K562 (cell line): Measurements from ENCODE around the gene ANAPC4. TPM values are rescaled to one million over a fixed set of nuclear protein-coding genes. Genes with fewer than 3 reads are reported as not detected.
A peak's percentile ranks its signal among the peaks of the same experiment; 100 is the strongest.

Experiments
- ATAC-seq: fragments of 200-7000 bp; cut with Tn5 transposase; 3 replicates; pipeline ENCODE4 v1.9.1; 2020; ENCODE audit warnings: moderate library complexity
- BruUV-seq: library from RNA; stranded (reverse); fragments of 400-500 nt; replicated peaks from 2 replicates; lab custom pipeline; 2021; lab: Mats Ljungman, UMichigan
- CTCF ChIA-PET: fragments of 300-600 bp; formaldehyde crosslinking; extraction: SDS; loops from one replicate; lab custom pipeline; 2021; ENCODE audit warnings: low intra/inter-chr PET ratio; lab: Yijun Ruan, JAX
- POLR2A ChIA-PET: fragments of 300-600, 350-650 bp; sonication (Branson Sonifier 250); formaldehyde crosslinking; extraction: SDS; loops from one replicate; lab custom pipeline; 2021; ENCODE audit warnings: antibody characterized with exemption, inconsistent platforms; lab: Yijun Ruan, JAX
- DNase-seq, 4 experiments: peaks; one replicate each; pipeline versions ENCODE4 v3.0.0 to v3.0.0-alpha.2; 2011 to 2018; ENCODE audit warnings: low spot score in 3 of 4, mixed read lengths in 3 of 4; ENCODE audit errors: extremely low read depth in 1 of 4
- FAIRE-seq: peaks from 2 replicates; lab custom pipeline; 2011; peaks lifted over from hg19 to GRCh38; lab: Jason Lieb, UNC
- H2AFZ ChIP-seq: 2 replicates; pipeline ENCODE4 v1.6.0; 2011; ENCODE audit warnings: low read depth, low read length, control low read depth, inconsistent platforms
- H3K27ac ChIP-seq: fragments of 200-600 bp; 3 replicates; pipeline ENCODE4 v1.8.0; 2011; ENCODE audit warnings: low read depth, mild to moderate bottlenecking, control low read depth, inconsistent platforms, low read length, moderate library complexity, mixed read lengths; ENCODE audit errors: extremely low read depth
- H3K27me3 ChIP-seq, 2 experiments: fragments of 300-600 bp in 1 of 2; 2 replicates in 1 of 2; 3 replicates in 1 of 2; pipeline versions ENCODE4 v1.6.0 to v1.8.0; 2011; ENCODE audit warnings: inconsistent platforms in 2 of 2, low read length in 2 of 2, mild to moderate bottlenecking in 1 of 2, mixed read lengths in 1 of 2, moderate library complexity in 1 of 2; ENCODE audit not compliant: control insufficient read depth in 2 of 2, insufficient read depth in 2 of 2
- H3K36me3 ChIP-seq: fragments of 300-600 bp; 3 replicates; pipeline ENCODE4 v1.8.0; 2011; ENCODE audit warnings: mild to moderate bottlenecking, low read length, inconsistent platforms; ENCODE audit not compliant: control insufficient read depth, insufficient read depth
- H3K4me1 ChIP-seq, 2 experiments: fragments of 200-600 bp in 1 of 2; replicated peaks in 1 of 2; 2 replicates in 1 of 2; 3 replicates in 1 of 2; pipeline versions ENCODE4 v1.5.1 to v1.8.0; 2011; ENCODE audit warnings: inconsistent platforms in 2 of 2, low read length in 2 of 2, mild to moderate bottlenecking in 1 of 2, mixed read lengths in 1 of 2, moderate library complexity in 1 of 2; ENCODE audit not compliant: control insufficient read depth in 2 of 2, insufficient read depth in 2 of 2
- H3K4me2 ChIP-seq: 2 replicates; pipeline ENCODE4 v1.6.1; 2011; ENCODE audit warnings: low read length, control low read depth, inconsistent platforms, mixed read lengths; ENCODE audit not compliant: insufficient read depth
- H3K4me3 ChIP-seq: fragments of 200-600 bp; sonication (generic), shearing (Covaris generic); 2 replicates; pipeline ENCODE4 v1.5.1; 2016; ENCODE audit warnings: control low read depth, inconsistent platforms
- H3K79me2 ChIP-seq: fragments of 200-600 bp; 3 replicates; pipeline ENCODE4 v1.8.0; 2011; ENCODE audit warnings: low read length, inconsistent platforms; ENCODE audit not compliant: control insufficient read depth, insufficient read depth
- H3K9ac ChIP-seq, 2 experiments: 2 replicates each; pipeline versions ENCODE4 v1.6.0 to v1.6.1; 2011; ENCODE audit warnings: low read depth in 2 of 2, low read length in 2 of 2, control low read depth in 1 of 2, inconsistent platforms in 1 of 2, mild to moderate bottlenecking in 1 of 2, mixed read lengths in 1 of 2; ENCODE audit not compliant: insufficient read depth in 1 of 2
- H3K9me1 ChIP-seq: one replicate; pipeline ENCODE4 v1.6.0; 2011; ENCODE audit warnings: inconsistent platforms, mild to moderate bottlenecking, low read length, moderate library complexity; ENCODE audit not compliant: control insufficient read depth, insufficient read depth
- H3K9me3 ChIP-seq: replicated peaks from 2 replicates; pipeline ENCODE4 v1.5.1; 2011; ENCODE audit warnings: low read depth, low read length, inconsistent platforms; ENCODE audit not compliant: control insufficient read depth, insufficient read depth
- H4K20me1 ChIP-seq: replicated peaks from 2 replicates; pipeline ENCODE4 v1.6.1; 2011; ENCODE audit warnings: low read length, inconsistent platforms, mixed read lengths; ENCODE audit not compliant: control insufficient read depth, insufficient read depth
- C11orf30 ChIP-seq: fragments of 450-650 bp; IDR thresholded peaks from 2 replicates; pipeline ENCODE4 v1.6.1; 2016; ENCODE audit warnings: low read depth, mild to moderate bottlenecking
- HNRNPL ChIP-seq: fragments of 200-400 bp; formaldehyde crosslinking; IDR thresholded peaks from 2 replicates; pipeline ENCODE4 v1.6.1; 2017; ENCODE audit warnings: low read depth, mild to moderate bottlenecking, low read length
- MAFG ChIP-seq: fragments of 450-650 bp; conservative IDR thresholded peaks from 2 replicates; pipeline ENCODE4 v1.6.1; 2016; ENCODE audit warnings: missing genetic modification characterization, missing compliant biosample characterization
- NFE2 ChIP-seq: IDR thresholded peaks from 2 replicates; pipeline ENCODE4 v1.6.1; 2014; ENCODE audit warnings: antibody characterized with exemption, low read depth
- NFXL1 ChIP-seq: fragments of 450-650 bp; formaldehyde crosslinking; IDR thresholded peaks from 2 replicates; pipeline ENCODE4 v1.4.0; 2021; ENCODE audit warnings: mild to moderate bottlenecking
- ZNF347 ChIP-seq: fragments of 450-650 bp; formaldehyde crosslinking; IDR thresholded peaks from 2 replicates; pipeline ENCODE4 v1.4.0; 2020; ENCODE audit warnings: low read depth, mild to moderate bottlenecking, moderate library complexity
- WGBS: fragments of 100-300 bp; shearing (Covaris generic); methylation state at CpG from one replicate; pipeline ENCODE4 v1.1.6; 2016; ENCODE audit warnings: low coverage, mixed read lengths; ENCODE audit not compliant: insufficient coverage; ENCODE audit errors: missing lambda C conversion rate; 5-methylcytosine and 5-hydroxymethylcytosine counted together
- in situ Hi-C: fragments of 300-500 bp; cut with MboI; formaldehyde crosslinking; loops from 4 replicates; pipeline ENCODE4 v1.15.0; 2018; ENCODE audit warnings: inconsistent platforms, mixed read lengths
- intact Hi-C: fragments of 100-400 bp; cut with micrococcal nuclease; formaldehyde crosslinking; loops from 2 replicates; pipeline ENCODE4 v1.14.2; 2022
- polyA plus RNA-seq, 8 experiments: library from polyadenylated mRNA; depleted of rRNA in 4 of 8; stranded (reverse) in 5 of 8; unstranded in 3 of 8; fragments of >200 nt; fragmentation: Nextera tagmentation in 2 of 8; fragmentation: Illumina TruSeq in 1 of 8; extraction: Ambion mirVana in 2 of 8; extraction: Trizol in 1 of 8; gene quantifications; 2 replicates each; pipeline versions ENCODE4 v1.2.1 to v1.2.3, GENCODE V29; 2011 to 2014; ENCODE audit warnings: inconsistent platforms in 1 of 8, missing spikeins in 1 of 8
- total RNA-seq, 7 experiments: library from RNA; depleted of rRNA in 6 of 7; stranded (reverse); fragments of >200 nt in 6 of 7; fragmentation: Illumina TruSeq in 2 of 7; extraction: Trizol in 2 of 7; gene quantifications; 2 replicates each; pipeline versions ENCODE4 v1.2.1 to v1.2.3, GENCODE V29; 2011 to 2021; ENCODE audit warnings: low replicate concordance in 1 of 7

Gene ANAPC4
- total and polyA plus RNA-seq, 9 of the 15 experiments (the other 6 are each of a cell fraction or from before 2014, with no cell fraction given), result 23.9 to 47.0 (median 31.9) TPM

- intact Hi-C loops, result no loop called here
- ChIA-PET CTCF (no interaction called here), POLR2A (interaction anchor here (1.6 kb wide), 1 partner anchor 13 kb away, joined by 3 read pairs; no protein-coding TSS in a partner anchor)
- in situ Hi-C loops, result no loop called here
- no peaks in the 10 kb centered on the region for H3K9me1 ChIP-seq
- ATAC-seq, result no peak; the same call in 2 of the 3 replicates
- no peak overlapping the region for H3K9ac ChIP-seq
- no peaks in the 10 kb centered on the region for H3K27me3 ChIP-seq
- H2AFZ ChIP-seq, result no peak overlapping the region
- H3K27ac ChIP-seq, result no peak overlapping the region
- H3K36me3 ChIP-seq, result peaks cover 21% of the 10 kb centered on the region
- no peaks in the 10 kb centered on the region for H3K9me3 ChIP-seq
- no peak for DNase-seq
- no peak for FAIRE-seq
- no peaks in the 10 kb centered on the region for H3K79me2 ChIP-seq
- BruUV-seq, result no TSS peak
- no peak overlapping the region for H3K4me3 ChIP-seq
- 33% methylated on average over 5 of the region's 5 CpGs for WGBS
- no peak overlapping the region for H3K4me2 ChIP-seq
- H4K20me1 ChIP-seq, result no peaks in the 10 kb centered on the region
- no peak for TF ChIP-seq NFXL1 (CRISPR knock-in tag)
- 0 out of 2 replicates have a peak, but pooled peaks have one; percentile 9 for TF ChIP-seq NFE2
- no peak for TF ChIP-seq HNRNPL
- peak; percentile 34; the same call in 1 of the 2 replicates for TF ChIP-seq C11orf30
- no peak for TF ChIP-seq ZNF347 (CRISPR knock-in tag)
- TF ChIP-seq MAFG (tag), result peak; percentile 42; the same call in 1 of the 2 replicates
- H3K4me1 ChIP-seq, result peaks cover 0 to 5% of the 10 kb centered on the region in 2 experiments; a peak in 1 of 5 replicates
These were observed 44.9 kb downstream of the ANAPC4 start for GRCh38 chr4:25421816-25422525.
